Measurements from ENCODE around the gene CALHM4. TPM values are rescaled to one million over a fixed set of nuclear protein-coding genes. Genes with fewer than 3 reads are reported as not detected.
A peak's percentile ranks its signal among the peaks of the same experiment; 100 is the strongest.

CALHM4 gene
- total and polyA plus RNA-seq, 4 donors = not detected

GRCh38 chr6:116514111-116514510 is 39.4 kb upstream of the CALHM4 start:
- DNase-seq (ENCODE audit: low spot score) = no peak
- Histone ChIP-seq H3K9ac (ENCODE audit: low read depth in 1 of 2, low read length in 2 of 2) (no peak overlapping the region), H3K4me1 (ENCODE audit: control insufficient read depth in 4 of 4, insufficient read depth in 4 of 4, low read length in 3 of 4) (no peaks in the 10 kb centered on the region), H3K27ac (ENCODE audit: low read depth in 1 of 2, low read length in 2 of 2) (no peak overlapping the region), H3K4me3 (ENCODE audit: low read depth in 1 of 3, low read length in 3 of 3) (no peak overlapping the region), H3K36me3 (ENCODE audit: control insufficient read depth in 4 of 4, insufficient read depth in 3 of 4, low read depth in 1 of 4, low read length in 3 of 4) (no peaks in the 10 kb centered on the region), H3K9me3 (ENCODE audit: control insufficient read depth in 4 of 4, low read length in 3 of 4) (peaks cover 0 to 4% (median 0%) of the 10 kb centered on the region in 4 donors), H3K27me3 (ENCODE audit: control insufficient read depth in 4 of 4, insufficient read depth in 4 of 4, low read length in 3 of 4) (no peaks in the 10 kb centered on the region)
- 88% methylated on average over 4 of the region's 4 CpGs for WGBS
- no peak for TF ChIP-seq REST (IDR thresholded peaks at IDR 0.05)
- TF ChIP-seq RXRA (IDR thresholded peaks at IDR 0.05) = no peak
- no peak for TF ChIP-seq HNF4A (conservative IDR thresholded peaks at IDR 0.05)
- no peak for TF ChIP-seq HNF4G (IDR thresholded peaks at IDR 0.05)
- TF ChIP-seq NR2F2 (IDR thresholded peaks at IDR 0.05) = no peak
- no peak for TF ChIP-seq RAD21 (IDR thresholded peaks at IDR 0.05)

- no peaks in the 10 kb centered on the region for H3K36me3 ChIP-seq (ENCODE audit: control insufficient read depth in 4 of 4, insufficient read depth in 3 of 4, low read depth in 1 of 4, low read length in 3 of 4)
- TF ChIP-seq HNF4A (conservative IDR thresholded peaks at IDR 0.05) = peak; percentile 45 to 49
- no peak for TF ChIP-seq ATF3 (IDR thresholded peaks at IDR 0.05)
- no peaks in the 10 kb centered on the region for H3K4me1 ChIP-seq (ENCODE audit: control insufficient read depth in 4 of 4, insufficient read depth in 4 of 4, low read length in 3 of 4)
- no peaks in the 10 kb centered on the region for H3K9me3 ChIP-seq (ENCODE audit: control insufficient read depth in 4 of 4, low read length in 3 of 4)
- no peak overlapping the region for H3K9ac ChIP-seq (ENCODE audit: low read depth in 1 of 2, low read length in 2 of 2)
- DNase-seq (ENCODE audit: low spot score) = no peak
- no peak overlapping the region for H3K27ac ChIP-seq (ENCODE audit: low read depth in 1 of 2, low read length in 2 of 2)
- H3K27me3 ChIP-seq (ENCODE audit: control insufficient read depth in 4 of 4, insufficient read depth in 4 of 4, low read length in 3 of 4) = no peaks in the 10 kb centered on the region
- no peak overlapping the region for H3K4me3 ChIP-seq (ENCODE audit: low read depth in 1 of 3, low read length in 3 of 3)
Observed at GRCh38 chr6:116515141-116515540, 38.4 kb upstream of the CALHM4 start.

- no peak overlapping the region for H3K9ac ChIP-seq (ENCODE audit: low read depth in 1 of 2, low read length in 2 of 2)
- no peak for TF ChIP-seq NR2F2 (IDR thresholded peaks at IDR 0.05)
- TF ChIP-seq HNF4A (conservative IDR thresholded peaks at IDR 0.05) = no peak
- no peak for TF ChIP-seq EGR1 (IDR thresholded peaks at IDR 0.05; ENCODE audit: low read depth in 2 of 2)
- TF ChIP-seq JUND (IDR thresholded peaks at IDR 0.05) = no peak
- no peak for TF ChIP-seq HNF4G (IDR thresholded peaks at IDR 0.05)
- no peak for TF ChIP-seq FOXA1 (IDR thresholded peaks at IDR 0.05)
- TF ChIP-seq MAX (IDR thresholded peaks at IDR 0.05) = no peak
- no peak for TF ChIP-seq GABPA (IDR thresholded peaks at IDR 0.05 in 1 of 2, conservative IDR thresholded peaks at IDR 0.05 in 1 of 2)
- TF ChIP-seq TAF1 (conservative IDR thresholded peaks at IDR 0.05) = no peak
- no peak for TF ChIP-seq ZBTB33 (IDR thresholded peaks at IDR 0.05)
- TF ChIP-seq ATF3 (IDR thresholded peaks at IDR 0.05) = no peak
- no peak for TF ChIP-seq YY1 (IDR thresholded peaks at IDR 0.05)
- no peaks in the 10 kb centered on the region for H3K36me3 ChIP-seq (ENCODE audit: control insufficient read depth in 4 of 4, insufficient read depth in 3 of 4, low read depth in 1 of 4, low read length in 3 of 4)
- WGBS = 90% methylated on average over 4 of the region's 4 CpGs
- no peak overlapping the region for H3K4me3 ChIP-seq (ENCODE audit: low read depth in 1 of 3, low read length in 3 of 3)
- no peak for DNase-seq (ENCODE audit: low spot score)
- no peak overlapping the region for H3K27ac ChIP-seq (ENCODE audit: low read depth in 1 of 2, low read length in 2 of 2)
- H3K27me3 ChIP-seq (ENCODE audit: control insufficient read depth in 4 of 4, insufficient read depth in 4 of 4, low read length in 3 of 4) = no peaks in the 10 kb centered on the region
- H3K9me3 ChIP-seq (ENCODE audit: control insufficient read depth in 4 of 4, low read length in 3 of 4) = no peaks in the 10 kb centered on the region
- no peaks in the 10 kb centered on the region for H3K4me1 ChIP-seq (ENCODE audit: control insufficient read depth in 4 of 4, insufficient read depth in 4 of 4, low read length in 3 of 4)
Observed at GRCh38 chr6:116518621-116519368, 34.8 kb upstream of the CALHM4 start.

Measured in liver (tissue), 9 donors.